Measurements from ENCODE around the gene SCN9A. TPM values are rescaled to one million over a fixed set of nuclear protein-coding genes. Genes with fewer than 3 reads are reported as not detected.

Gene SCN9A
- 2.5 to 5.3 TPM (median 4.8 TPM) in 5 replicates for total RNA-seq (2022; extraction: Qiagen RNA extraction; ENCODE audit: low read depth)

GRCh38 chr2:166375736-166376487, at the start of gene SCN9A:
Gene SCN9A (minus strand): TSS chr2:166375944. CDS start chr2:166311756, 64,188 bp downstream.

Other genes with a start within 250 kb of the SCN9A start
- not detected in 5 replicates for gene SCN1A, start 247.9 kb downstream of the SCN9A start, total RNA-seq (2022; extraction: Qiagen RNA extraction; ENCODE audit: low read depth)
- not detected in 5 replicates for gene SCN7A, start 118.3 kb upstream of the SCN9A start, total RNA-seq (2022; extraction: Qiagen RNA extraction; ENCODE audit: low read depth)

Measured in A549 treated with ZK216348 at 1 μM for 4 hours (cell line).